Nephron (organoid): Measurements from ENCODE around the gene POLR2B.
"Not testable (repeated sequence)": the region's sequence is repeated elsewhere in the genome, so short reads cannot be mapped to it uniquely, and the experiment has no call there.

Source experiments
- H3K27ac Mint-ChIP-seq, 3 experiments: 2 replicates each; pipeline ENCODE4 v1.8.0; 2020; ENCODE audit warnings: mixed read lengths in 3 of 3, mild to moderate bottlenecking in 2 of 3, moderate library complexity in 1 of 3
- H3K27me3 Mint-ChIP-seq: 2 replicates; pipeline ENCODE4 v1.8.0; 2021; ENCODE audit warnings: low read depth, mild to moderate bottlenecking, moderate library complexity, mixed read lengths
- H3K36me3 Mint-ChIP-seq: 2 replicates; pipeline ENCODE4 v1.8.0; 2020; ENCODE audit warnings: low read depth, mixed read lengths
- H3K4me1 Mint-ChIP-seq: 2 replicates; pipeline ENCODE4 v1.8.0; 2020; ENCODE audit warnings: mixed read lengths
- H3K4me3 Mint-ChIP-seq, 3 experiments: 2 replicates each; pipeline ENCODE4 v1.8.0; 2020; ENCODE audit warnings: mild to moderate bottlenecking in 3 of 3, mixed read lengths in 3 of 3, moderate library complexity in 2 of 3
- H3K9me3 Mint-ChIP-seq: 2 replicates; pipeline ENCODE4 v1.8.0; 2020; ENCODE audit warnings: mixed read lengths
- TF ChIP-seq, protein P1 (sequence below), 3 experiments: fragments of 200-600 bp; sonication (generic); IDR thresholded peaks; one replicate each; pipeline ENCODE4 v1.5.0; 2021; ENCODE audit warnings: antibody characterized with exemption in 3 of 3; ENCODE audit not compliant: unreplicated experiment in 3 of 3

Gene POLR2B

DNA sequence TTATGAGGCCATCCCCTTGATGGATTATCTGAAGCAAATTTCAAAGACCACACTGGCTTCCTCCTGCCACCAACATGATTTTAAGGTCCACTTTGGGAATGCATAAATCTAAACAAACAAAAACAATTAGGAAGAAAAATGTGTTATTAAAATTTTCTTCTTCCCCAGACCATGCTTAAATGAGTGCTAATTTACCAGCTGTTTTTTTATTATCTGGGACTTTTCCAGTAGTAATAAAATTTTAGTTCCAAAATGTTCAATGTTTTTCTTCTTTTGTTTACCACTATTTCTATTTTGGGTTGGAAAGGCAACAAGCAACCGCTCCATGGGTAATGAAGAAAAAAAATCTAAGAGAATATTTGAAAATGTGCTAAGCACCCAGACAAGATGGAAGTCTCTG is 62.3 kb downstream of the POLR2B start:
- Mint-ChIP-seq H3K4me1 (peaks cover 39% of the 10 kb centered on the region), H3K4me3 (no peak overlapping the region), H3K9me3 (no peaks in the 10 kb centered on the region), H3K27me3 (no peaks in the 10 kb centered on the region), H3K36me3 (peaks cover 25% of the 10 kb centered on the region), H3K27ac (peak overlapping the region; percentile 75 to 86 (median 84))
- TF ChIP-seq, protein P1, sequence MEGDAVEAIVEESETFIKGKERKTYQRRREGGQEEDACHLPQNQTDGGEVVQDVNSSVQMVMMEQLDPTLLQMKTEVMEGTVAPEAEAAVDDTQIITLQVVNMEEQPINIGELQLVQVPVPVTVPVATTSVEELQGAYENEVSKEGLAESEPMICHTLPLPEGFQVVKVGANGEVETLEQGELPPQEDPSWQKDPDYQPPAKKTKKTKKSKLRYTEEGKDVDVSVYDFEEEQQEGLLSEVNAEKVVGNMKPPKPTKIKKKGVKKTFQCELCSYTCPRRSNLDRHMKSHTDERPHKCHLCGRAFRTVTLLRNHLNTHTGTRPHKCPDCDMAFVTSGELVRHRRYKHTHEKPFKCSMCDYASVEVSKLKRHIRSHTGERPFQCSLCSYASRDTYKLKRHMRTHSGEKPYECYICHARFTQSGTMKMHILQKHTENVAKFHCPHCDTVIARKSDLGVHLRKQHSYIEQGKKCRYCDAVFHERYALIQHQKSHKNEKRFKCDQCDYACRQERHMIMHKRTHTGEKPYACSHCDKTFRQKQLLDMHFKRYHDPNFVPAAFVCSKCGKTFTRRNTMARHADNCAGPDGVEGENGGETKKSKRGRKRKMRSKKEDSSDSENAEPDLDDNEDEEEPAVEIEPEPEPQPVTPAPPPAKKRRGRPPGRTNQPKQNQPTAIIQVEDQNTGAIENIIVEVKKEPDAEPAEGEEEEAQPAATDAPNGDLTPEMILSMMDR (IDR thresholded peaks at IDR 0.05; ENCODE audit: unreplicated experiment in 3 of 3): no peak

DNA sequence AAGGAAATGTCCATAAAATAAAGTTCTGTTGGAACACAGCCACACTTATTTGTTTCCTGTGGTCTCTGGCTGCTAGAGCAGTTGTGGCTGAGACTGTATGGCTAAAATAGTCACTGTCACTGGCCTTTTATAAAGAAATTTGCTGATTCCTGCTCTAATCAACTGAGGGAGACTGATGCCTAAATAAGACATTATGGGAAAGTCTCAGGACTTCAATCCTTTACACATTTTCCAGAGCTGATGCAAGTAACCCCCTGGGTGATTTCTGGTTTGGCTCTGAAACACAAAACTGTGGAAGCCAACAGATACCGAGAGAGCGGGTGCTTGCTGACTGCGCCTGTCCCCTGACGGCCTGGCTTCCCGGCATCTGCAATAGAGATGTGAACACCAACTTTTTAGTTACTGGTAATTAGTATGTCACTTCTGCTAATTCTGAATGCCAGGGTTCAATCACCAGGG is 64.0 kb downstream of the POLR2B start:
- Mint-ChIP-seq H3K27ac (peak overlapping the region; percentile 82 to 91 (median 91)), H3K4me1 (peaks cover 44% of the 10 kb centered on the region), H3K9me3 (peaks cover 5% of the 10 kb centered on the region), H3K4me3 (no peak overlapping the region), H3K27me3 (no peaks in the 10 kb centered on the region), H3K36me3 (peaks cover 35% of the 10 kb centered on the region)
- TF ChIP-seq, protein P1 (IDR thresholded peaks at IDR 0.05; ENCODE audit: unreplicated experiment in 3 of 3): no peak

DNA sequence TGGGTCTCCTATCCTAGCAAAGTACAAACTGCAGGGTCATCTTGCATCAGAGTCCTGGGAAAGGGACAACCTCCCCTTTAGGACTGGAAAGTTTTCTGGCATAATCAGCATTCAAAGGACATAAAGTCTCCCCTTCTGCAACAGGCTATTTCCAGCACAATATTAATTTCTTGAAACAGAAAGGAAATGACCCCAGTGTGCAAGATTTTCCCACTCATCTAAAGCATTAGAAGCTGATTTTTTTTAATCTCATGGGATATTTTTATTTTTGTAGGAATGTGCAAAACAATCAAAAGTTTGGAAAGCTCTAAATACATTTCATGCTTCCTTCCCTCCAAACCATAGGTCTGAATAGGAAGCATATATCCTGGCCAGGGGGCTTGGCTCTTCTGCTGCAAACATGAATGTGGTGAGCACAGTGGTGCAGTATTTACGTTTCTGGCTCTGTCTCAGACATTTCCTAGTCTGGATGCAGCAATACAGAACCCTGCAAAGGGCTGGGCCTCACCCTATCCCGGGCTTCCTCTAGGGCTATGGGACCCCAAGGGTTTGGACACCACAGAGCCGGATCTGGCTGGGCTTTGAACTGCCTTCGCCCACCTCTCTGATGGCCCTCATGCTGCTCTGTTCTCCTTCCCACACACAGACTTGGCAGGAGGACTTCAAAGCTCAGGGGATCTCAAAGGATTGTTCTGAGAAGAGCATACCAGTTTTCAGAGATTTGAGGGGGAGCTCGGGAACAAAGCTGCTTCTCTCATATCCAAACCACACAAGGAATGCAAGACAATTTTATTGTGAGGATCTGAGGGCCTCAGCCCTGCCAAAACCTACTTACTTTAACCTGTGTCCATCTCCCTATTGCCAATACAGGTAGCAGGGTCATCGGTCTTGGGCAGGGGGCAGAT is 64.9 kb downstream of the POLR2B start:
- peaks cover 38% of the 10 kb centered on the region for H3K4me1 Mint-ChIP-seq
- H3K27me3 Mint-ChIP-seq: no peaks in the 10 kb centered on the region
- peak overlapping the region in 1 of 3 experiments; percentile 8 for H3K4me3 Mint-ChIP-seq
- TF ChIP-seq, protein P1 (IDR thresholded peaks at IDR 0.05; ENCODE audit: unreplicated experiment in 3 of 3): no peak
- peaks cover 30% of the 10 kb centered on the region for H3K36me3 Mint-ChIP-seq
- peak overlapping the region; percentile 82 to 91 (median 91) for H3K27ac Mint-ChIP-seq
- H3K9me3 Mint-ChIP-seq: peaks cover 5% of the 10 kb centered on the region

DNA sequence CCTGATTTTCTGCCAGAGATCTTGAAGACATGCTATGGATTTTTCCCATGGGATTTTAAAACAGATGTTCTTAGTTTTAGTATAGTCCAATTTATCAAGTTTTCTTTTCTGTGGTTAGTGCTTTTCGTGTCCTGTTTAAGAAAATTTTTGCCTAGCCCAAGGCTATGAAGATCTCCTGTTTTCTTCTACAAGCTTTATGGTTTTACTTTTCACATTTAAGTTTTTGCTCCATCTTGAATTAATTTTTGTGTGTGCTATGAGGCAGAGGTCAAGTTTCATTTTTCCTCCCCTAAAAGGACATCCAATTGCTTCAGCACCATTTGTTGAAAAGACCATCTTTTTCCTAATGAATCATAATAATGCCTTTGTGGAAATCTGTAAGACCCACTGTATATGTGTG is 65.6 kb downstream of the POLR2B start:
- H3K4me1 Mint-ChIP-seq: peaks cover 38% of the 10 kb centered on the region
- peaks cover 5% of the 10 kb centered on the region for H3K9me3 Mint-ChIP-seq
- TF ChIP-seq, protein P1 (IDR thresholded peaks at IDR 0.05; ENCODE audit: unreplicated experiment in 3 of 3): no peak
- H3K4me3 Mint-ChIP-seq: no peak overlapping the region
- peaks cover 30% of the 10 kb centered on the region for H3K36me3 Mint-ChIP-seq
- peak overlapping the region; percentile 82 to 91 (median 91) for H3K27ac Mint-ChIP-seq
- no peaks in the 10 kb centered on the region for H3K27me3 Mint-ChIP-seq

DNA sequence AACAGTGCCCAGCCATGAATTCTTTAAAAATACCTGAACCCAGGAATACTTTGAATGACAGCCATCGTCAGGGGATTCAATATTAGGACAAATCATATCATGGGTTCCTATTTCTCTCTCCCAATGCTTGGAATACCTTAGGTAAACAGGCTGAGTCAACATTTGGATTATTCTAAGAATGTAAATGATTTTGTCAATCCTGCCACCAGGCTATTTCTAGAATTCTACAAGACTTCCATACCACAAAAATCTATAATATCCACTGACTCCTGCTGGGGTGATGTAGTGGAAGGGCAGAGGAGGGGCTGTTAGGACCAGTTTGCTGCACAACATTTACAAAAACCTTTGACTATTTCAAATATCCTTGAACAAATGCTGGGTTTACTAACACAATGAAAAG is 66.3 kb downstream of the POLR2B start:
- Mint-ChIP-seq H3K36me3 (peaks cover 31% of the 10 kb centered on the region), H3K27ac (peak overlapping the region; percentile 45 to 91 (median 79)), H3K4me3 (no peak overlapping the region), H3K27me3 (no peaks in the 10 kb centered on the region), H3K4me1 (peaks cover 38% of the 10 kb centered on the region), H3K9me3 (peaks cover 5% of the 10 kb centered on the region)
- TF ChIP-seq, protein P1 (IDR thresholded peaks at IDR 0.05; ENCODE audit: unreplicated experiment in 3 of 3): no peak

DNA sequence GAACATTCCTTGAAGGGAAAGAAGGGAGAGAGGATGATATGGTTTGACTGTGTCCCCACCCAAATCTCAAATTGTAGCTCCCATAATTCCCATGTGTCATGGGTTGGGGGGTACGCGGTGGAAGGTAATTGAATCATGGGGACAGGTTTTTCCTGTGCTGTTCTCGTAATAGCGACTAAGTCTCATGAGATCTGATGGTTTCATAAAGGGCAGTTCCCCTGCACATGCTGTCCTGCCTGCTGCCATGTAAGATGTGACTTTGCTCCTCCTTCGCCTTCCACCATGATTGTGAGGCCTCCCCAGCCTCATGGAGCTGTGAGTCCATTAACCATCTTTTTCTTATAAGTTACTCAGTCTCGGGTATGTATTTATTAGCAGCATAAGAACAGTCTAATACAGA is 68.3 kb downstream of the POLR2B start:
- H3K4me3 Mint-ChIP-seq, H3K9me3 Mint-ChIP-seq, H3K27me3 Mint-ChIP-seq: not testable (repeated sequence)
- Mint-ChIP-seq H3K4me1 (peaks cover 32% of the 10 kb centered on the region), H3K27ac (peak overlapping the region in 1 of 3 experiments; percentile 1), H3K36me3 (peaks cover 21% of the 10 kb centered on the region)
